GM19328 (cell line): Measurements from ENCODE around the gene ARHGEF4.

Experiments
- ATAC-seq: cut with Tn5 transposase; IDR thresholded peaks from one replicate; pipeline ENCODE4 v1.9.1; 2021; ENCODE audit warnings: mild to moderate bottlenecking, moderate library complexity; ENCODE audit not compliant: unreplicated experiment

ARHGEF4 gene, protein sequence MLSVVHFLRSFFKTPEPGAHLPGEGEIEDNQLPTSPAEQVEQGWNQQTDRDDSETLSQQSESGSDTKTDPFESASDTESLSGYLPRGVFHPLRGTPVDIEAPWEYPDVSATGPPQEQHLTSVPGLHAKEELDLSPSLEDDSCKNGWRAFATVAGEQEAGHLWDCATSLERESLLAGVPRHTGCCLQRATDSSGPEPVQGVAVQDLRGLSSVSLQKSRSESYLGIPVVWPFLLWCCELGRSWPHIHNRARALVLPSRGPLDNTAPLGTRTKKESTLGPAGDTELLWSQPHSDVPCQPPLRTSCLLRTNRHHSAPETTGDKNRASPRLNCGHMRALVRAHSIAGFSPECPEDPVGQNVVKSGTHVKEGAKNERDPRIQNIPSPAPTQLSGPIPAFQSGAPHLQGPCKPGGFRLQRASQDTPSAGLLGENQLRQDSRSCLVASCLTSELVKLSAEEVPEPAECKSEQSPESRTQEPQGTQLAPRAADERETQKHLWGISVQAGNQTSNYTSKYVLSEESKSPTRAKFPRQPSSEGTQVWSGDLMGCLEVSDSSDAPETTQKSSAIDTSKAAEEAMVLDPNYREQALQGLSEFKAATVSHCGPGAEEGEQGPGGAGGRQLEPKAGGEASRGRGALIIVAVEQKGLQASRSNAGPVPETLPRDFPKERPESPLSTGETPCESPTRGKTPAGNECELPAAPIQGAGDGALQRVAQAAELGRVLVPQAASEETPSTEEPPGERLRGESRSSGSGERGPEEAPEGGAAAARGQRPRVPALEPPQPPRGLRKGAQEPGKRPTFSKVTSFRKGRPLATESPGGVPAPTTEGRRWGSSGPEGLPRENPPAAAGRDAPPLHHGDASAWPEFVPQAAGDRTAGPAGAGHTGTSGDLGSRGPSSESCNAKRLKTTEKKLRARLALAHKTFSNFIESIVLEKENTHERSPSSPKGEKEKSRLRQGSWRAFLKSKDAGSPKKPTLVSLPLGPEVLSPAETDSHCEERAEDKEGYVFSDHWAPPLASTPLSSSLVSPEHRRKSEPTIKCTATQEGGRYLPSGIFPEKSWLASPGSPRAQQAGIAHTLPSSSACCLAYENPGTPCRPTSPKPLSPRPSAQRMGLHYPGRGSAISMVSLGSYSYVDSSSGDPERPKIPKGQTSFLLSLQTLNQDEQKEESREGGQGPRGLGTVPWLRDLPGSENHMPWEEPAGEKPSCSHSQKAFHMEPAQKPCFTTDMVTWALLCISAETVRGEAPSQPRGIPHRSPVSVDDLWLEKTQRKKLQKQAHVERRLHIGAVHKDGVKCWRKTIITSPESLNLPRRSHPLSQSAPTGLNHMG (N-terminal part only)

GRCh38 chr2:130836501-130837174, at the start of gene ARHGEF4:
ARHGEF4 (plus strand) TSS chr2:130836914; CDS start chr2:130836954, 40 bp downstream.
- ATAC-seq = peak; percentile 71

DNA sequence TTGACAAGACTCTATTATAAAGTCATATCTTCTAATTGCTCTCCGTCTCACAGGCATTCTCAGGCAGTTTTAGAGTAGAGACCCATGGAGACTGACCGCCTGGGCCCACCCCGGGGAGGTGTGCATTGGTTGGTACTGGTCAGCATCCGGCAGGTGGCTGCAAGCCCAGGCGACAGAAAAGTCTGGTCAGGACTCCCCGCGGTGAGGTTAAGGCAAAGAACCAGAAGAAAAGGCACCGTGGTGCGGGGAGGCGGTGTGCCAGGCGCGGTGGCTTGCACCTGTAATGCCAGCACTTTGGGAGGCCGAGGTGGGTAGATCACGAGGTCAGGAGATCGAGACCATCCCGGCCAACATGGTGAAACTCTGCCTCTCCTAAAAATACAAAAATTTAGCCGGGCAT, 48.9 kb upstream of the ARHGEF4 start:
- no peak for ATAC-seq

GRCh38 chr2:130790312-130790711, 46.4 kb upstream of the ARHGEF4 start:
- no peak for ATAC-seq

DNA sequence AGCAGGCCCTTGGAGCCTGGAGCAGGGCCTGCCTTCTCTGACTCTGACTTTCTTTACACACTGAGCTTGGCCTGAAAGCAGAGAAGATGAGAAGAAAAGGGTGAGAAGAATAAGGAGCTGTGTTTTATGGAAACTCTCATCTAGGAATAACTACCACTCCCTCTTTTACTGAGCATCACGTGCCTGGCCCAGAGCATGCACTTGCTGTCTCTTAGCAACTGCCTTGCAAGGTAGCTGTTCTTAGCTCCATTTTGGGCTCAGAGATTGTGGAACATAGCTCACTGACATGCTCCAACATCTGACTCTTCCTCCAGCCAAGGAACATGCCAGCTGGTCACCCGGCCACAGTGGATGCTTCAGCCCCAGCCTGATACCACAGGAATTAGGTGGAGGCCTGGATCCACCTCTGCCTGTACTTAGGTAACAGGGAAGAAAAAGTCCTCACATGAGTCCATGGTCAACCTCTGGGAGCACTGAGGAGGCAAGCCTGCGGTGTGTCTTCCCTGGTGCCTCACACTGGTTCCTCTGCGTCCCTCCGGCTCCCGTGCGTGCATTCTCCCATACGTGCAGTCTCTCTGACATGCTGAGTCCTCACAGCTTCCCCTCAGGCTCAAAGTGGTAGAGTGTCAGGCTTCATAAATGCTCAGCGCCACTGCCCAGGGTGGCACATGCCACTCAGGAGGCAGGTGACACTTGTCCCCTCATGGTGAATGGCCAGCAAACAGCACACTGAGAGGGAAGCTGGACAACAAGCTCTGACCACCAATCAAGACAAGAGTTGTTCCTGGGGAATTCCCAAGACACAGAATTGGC, 45.7 kb upstream of the ARHGEF4 start:
- ATAC-seq = no peak

GRCh38 chr2:130791617-130791939, 45.1 kb upstream of the ARHGEF4 start:
- ATAC-seq = no peak

GRCh38 chr2:130795431-130795830, 41.3 kb upstream of the ARHGEF4 start:
- ATAC-seq = no peak

- no peak for ATAC-seq
These were observed 40.4 kb upstream of the ARHGEF4 start for GRCh38 chr2:130796290-130796689.

- peak; percentile 94 for ATAC-seq
These were observed 39.0 kb upstream of the ARHGEF4 start for GRCh38 chr2:130797493-130798435.

DNA sequence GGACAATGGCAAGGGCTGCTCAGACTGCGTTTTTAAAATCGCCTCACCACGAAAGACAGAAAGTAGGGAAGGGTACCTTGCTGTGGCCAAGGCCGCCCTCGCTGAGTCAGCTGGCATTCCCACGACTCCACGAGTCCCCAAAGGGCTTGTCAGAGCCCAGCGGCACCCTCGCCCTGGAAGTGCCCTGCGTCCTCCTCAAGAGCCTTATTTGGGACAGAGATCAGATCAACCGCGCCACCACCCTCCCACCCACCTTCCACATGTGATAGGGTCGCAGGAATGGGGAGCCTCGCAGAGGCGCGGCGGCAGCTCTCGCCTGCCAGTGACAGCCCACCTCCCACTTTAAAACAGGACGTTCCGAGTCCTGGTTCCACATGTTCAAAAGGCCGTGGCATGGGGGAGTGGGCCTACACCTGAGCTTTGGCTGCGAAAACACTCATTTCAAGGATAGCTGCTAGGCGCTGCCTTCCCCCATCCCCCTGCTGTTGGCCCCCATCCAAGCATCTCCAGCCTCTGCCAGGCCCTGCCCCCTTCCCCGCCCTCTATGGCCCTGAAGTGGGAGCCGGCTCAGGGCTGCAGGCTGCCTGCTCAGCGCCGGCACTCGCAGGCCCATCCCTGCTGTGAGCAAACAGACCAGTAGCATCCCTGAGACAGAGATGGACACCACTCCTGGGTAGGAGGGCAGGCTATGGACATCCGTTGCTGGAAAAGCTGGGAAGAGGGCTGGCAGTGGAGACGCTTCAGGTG, 38.1 kb upstream of the ARHGEF4 start:
- ATAC-seq = no peak

DNA sequence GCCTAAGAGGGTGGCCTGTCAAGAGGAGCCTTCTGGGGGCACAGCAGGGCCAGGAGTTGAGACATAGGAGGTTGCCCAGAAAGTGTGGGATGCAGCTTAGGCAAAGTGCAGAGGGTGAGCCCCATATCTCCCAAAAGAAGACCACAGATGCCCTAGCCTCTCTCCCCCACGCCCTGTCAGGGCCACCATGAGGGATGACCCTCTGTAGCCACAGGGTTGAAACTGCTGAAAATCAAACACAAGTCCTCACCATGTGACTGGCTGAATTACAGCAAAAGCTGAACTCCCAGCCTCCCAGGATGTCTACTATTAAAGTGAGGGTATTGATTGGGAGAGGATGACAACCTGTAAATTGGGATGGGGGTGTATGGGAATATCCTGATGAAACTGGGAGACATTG, 37.4 kb upstream of the ARHGEF4 start:
- no peak for ATAC-seq

GRCh38 chr2:130805613-130806012, 31.1 kb upstream of the ARHGEF4 start:
- ATAC-seq = no peak

GRCh38 chr2:130806370-130806769, 30.3 kb upstream of the ARHGEF4 start:
- no peak for ATAC-seq

DNA sequence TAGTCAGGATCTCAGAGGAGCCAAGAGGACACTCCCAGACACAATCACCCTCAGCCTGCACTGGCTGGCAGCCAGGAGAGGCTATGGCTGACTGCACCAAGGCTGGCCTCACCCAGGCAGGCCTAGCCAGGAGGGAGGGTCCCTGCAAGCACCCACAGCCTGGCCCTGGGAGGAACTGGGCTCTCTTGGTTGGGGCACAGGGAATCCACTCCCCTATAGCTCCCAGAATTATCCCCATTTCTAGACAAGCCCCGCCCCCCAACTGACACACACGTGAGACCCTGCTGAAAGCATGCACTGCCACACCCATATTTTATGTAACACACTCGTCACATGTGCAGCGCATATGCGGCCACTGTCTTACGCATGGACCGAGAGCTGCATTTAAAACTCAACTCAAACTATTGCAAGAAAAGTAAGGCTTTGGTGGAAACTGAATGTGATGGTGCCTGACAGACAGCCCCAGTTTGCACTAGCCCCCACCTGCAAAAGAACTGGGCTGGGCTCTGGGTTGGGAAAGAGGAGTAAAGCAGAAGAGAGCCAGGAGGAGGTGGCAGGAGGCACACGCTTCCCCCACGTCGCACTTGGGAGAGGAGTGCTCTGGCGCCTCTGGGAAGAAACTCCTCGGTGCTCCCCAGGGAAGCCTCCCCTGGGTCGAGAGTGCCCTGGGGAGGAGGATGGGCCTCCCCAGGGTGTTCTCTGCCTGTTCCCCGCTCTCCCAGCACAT, 28.9 kb upstream of the ARHGEF4 start:
- no peak for ATAC-seq

- no peak for ATAC-seq
These were observed 28.0 kb upstream of the ARHGEF4 start for GRCh38 chr2:130808482-130809268.

DNA sequence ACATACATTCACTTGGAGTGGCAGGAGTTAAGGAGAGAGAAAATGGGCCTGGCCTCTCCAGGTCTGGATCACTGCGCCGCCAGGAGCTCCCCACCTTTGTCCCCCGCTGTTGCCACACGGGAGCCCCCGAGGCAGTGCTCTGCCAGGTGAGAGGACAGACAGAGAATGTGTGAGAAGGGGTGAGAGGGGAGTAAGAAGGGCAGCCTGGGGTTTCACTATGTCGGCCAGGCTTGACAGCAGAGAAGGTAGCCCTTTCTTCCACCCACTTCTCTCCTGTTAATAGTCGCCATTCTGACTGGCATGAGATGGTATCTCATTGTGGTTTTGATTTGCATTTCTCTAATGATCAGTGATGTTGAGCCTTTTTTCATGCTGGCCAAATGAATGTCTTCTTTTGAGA, 26.2 kb upstream of the ARHGEF4 start:
- no peak for ATAC-seq

DNA sequence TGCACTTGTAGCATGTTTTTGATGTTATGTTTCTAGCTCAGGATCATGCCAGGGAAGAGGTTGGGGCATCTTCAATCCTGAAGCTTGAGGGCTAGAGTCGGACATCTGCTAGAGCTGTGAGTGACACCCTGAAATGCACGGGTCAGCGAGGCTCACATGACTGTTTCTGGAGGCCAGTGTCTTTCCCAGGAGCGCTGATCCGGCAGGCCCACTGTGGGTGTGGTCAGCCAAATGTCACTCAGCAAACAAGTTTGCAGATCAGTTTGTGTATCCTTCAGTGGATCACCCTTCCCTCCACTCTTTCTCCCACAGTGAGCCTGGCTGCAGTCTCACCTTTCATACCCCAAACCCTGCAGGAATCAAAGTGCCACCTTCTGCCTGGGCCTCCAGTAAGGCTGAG, 23.0 kb upstream of the ARHGEF4 start:
- ATAC-seq = no peak
